Stimulated activated CD4-positive, alpha-beta T cell treated with anti-CD3 and anti-CD28 coated beads, Interleukin-2, amount 100 ng/mL, for 4 hours (primary cell): Measurements from ENCODE around the gene GJA4.

ENCODE experiments used
- DNase-seq: peaks from one replicate; pipeline ENCODE4 v3.0.0-alpha.2; 2020; ENCODE audit warnings: low read depth

Gene GJA4

GRCh38 chr1:34839526-34840305, 46.9 kb downstream of the GJA4 start:
- DNase-seq, result no peak

DNA sequence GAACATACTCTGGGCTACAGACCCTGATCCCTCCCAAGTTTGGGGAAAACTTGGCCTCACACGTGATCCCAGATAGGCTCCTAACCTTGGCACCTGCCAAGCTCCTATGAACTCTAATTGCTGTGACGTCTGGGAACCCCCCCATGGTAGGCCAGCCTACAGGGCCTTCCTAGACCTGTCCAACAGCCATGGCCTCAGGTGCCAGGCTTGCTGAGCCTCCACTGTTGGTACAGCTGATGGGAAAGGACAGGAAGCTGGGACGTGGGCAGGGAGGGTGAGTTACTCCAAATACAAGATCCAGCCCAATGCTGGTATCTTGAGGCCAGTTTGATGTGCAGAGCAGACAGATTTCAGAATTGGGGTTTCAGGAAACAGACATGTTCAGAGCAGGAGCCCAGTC, 47.6 kb downstream of the GJA4 start:
- DNase-seq, result no peak

DNA sequence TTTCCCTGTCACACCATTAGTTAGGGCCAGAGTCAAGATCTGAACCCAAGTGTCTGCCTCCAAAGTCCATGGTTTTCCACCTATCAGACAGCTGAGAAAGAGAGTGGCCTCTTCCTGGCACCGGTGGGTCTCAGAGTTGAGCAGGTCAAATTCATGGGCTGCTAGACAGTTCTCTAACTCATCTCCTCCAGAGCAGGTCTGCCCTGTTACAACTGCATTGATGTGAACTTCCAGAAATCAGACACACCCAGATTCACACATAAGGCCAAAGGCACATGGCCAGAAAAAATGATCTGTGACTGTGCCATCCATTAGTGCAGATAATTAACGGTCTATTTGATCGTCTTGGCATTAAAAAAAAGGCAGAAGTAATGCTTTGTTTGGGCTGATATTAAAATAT, 49.3 kb downstream of the GJA4 start:
- DNase-seq, result no peak

DNA sequence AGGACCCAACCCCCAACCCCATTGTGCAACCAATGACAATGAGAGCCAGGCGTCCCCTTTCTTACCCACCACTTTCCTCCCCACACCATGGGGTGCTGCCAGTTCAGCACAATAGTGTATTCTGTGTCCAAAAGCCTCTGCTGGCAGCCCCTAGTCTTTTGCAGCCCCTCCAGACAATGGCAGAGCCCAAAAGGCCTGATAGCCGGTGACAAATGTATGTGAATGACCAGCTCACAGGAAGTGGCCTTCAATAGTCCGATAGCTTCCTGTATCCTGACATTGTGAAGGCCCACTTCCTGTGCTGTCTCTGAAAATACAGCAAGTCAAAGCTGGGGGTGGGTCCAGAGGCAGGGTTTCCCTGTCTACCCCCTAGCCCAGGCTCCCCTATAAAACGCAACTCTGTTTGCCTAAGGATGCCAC, 50.2 kb downstream of the GJA4 start:
- DNase-seq, result no peak

GRCh38 chr1:34843392-34844251, 50.8 kb downstream of the GJA4 start:
- DNase-seq, result no peak

GRCh38 chr1:34844252-34844634, 51.4 kb downstream of the GJA4 start:
- DNase-seq, result no peak
